Activated CD4-positive, CD25-positive, alpha-beta regulatory T cell treated with anti-CD3 and anti-CD28 coated beads, Interleukin-2, amount 50 U/mL, for 24 hours (primary cell): ENCODE results near the gene PHF21B.

Experiments used
- ATAC-seq, 2 donors: fragments of 150-1000 bp; cut with Tn5 transposase; one replicate each; pipeline ENCODE4 v1.10.0; 2021; ENCODE audit warnings: mild to moderate bottlenecking in 1 of 2, moderate library complexity in 1 of 2

PHF21B gene

GRCh38 chr22:44890416-44891292, 119.2 kb downstream of the PHF21B start:
- ATAC-seq: peak in 1 of 2 donors; percentile 25

GRCh38 chr22:44889255-44889878, 120.4 kb downstream of the PHF21B start:
- ATAC-seq: no peak

GRCh38 chr22:44888491-44889254, 121.1 kb downstream of the PHF21B start:
- ATAC-seq: no peak

GRCh38 chr22:44887941-44888366, 121.9 kb downstream of the PHF21B start:
- no peak for ATAC-seq

GRCh38 chr22:44885806-44886360, 123.9 kb downstream of the PHF21B start:
- ATAC-seq: no peak

GRCh38 chr22:44884968-44885805, 124.6 kb downstream of the PHF21B start:
- ATAC-seq: no peak

GRCh38 chr22:44884562-44884961, 125.2 kb downstream of the PHF21B start:
- ATAC-seq: no peak

GRCh38 chr22:44883011-44883421, 126.8 kb downstream of the PHF21B start:
- no peak for ATAC-seq

- no peak for ATAC-seq
These were observed 127.4 kb downstream of the PHF21B start for GRCh38 chr22:44882226-44882905.

- ATAC-seq: no peak
These were observed 128.2 kb downstream of the PHF21B start for GRCh38 chr22:44881624-44882023.

- ATAC-seq: no peak
These were observed 129.1 kb downstream of the PHF21B start for GRCh38 chr22:44880610-44881290.

- ATAC-seq: no peak
These were observed 130.5 kb downstream of the PHF21B start for GRCh38 chr22:44879301-44879680.

- ATAC-seq: no peak
These were observed 131.1 kb downstream of the PHF21B start for GRCh38 chr22:44878483-44879300.

- ATAC-seq: no peak
These were observed 132.9 kb downstream of the PHF21B start for GRCh38 chr22:44876921-44877320.

- no peak for ATAC-seq
These were observed 138.0 kb downstream of the PHF21B start for GRCh38 chr22:44871782-44872181.

- no peak for ATAC-seq
These were observed 139.8 kb downstream of the PHF21B start for GRCh38 chr22:44870021-44870420.

- ATAC-seq: no peak
These were observed 140.6 kb downstream of the PHF21B start for GRCh38 chr22:44869196-44869595.

GRCh38 chr22:44865193-44866057, 144.4 kb downstream of the PHF21B start:
- no peak for ATAC-seq
